HepG2 (cell line): Measurements from ENCODE around the gene TAB2. TPM values are rescaled to one million over a fixed set of nuclear protein-coding genes. Genes with fewer than 3 reads are reported as not detected.

ENCODE experiments used
- ATAC-seq: fragments of 200-7000 bp; cut with Tn5 transposase; 3 replicates; pipeline ENCODE4 v1.9.1; 2020; ENCODE audit warnings: mild to moderate bottlenecking, moderate library complexity
- BruUV-seq: library from RNA; stranded (reverse); fragments of 400-500 nt; replicated peaks from 2 replicates; lab custom pipeline; 2021; lab: Mats Ljungman, UMichigan
- CTCF ChIA-PET: fragments of 300-600 bp; formaldehyde crosslinking; extraction: SDS; loops from one replicate; lab custom pipeline; 2021; ENCODE audit warnings: low total read pairs, inconsistent platforms, low intra/inter-chr PET ratio; lab: Yijun Ruan, JAX
- POLR2A ChIA-PET: fragments of 350-600 bp; sonication (Branson Sonifier 250); formaldehyde crosslinking; loops from one replicate; lab custom pipeline; 2020; ENCODE audit warnings: antibody characterized with exemption, inconsistent platforms; lab: Yijun Ruan, JAX
- DNase-seq: peaks from one replicate; pipeline ENCODE4 v3.0.0-alpha.2; 2015; ENCODE audit warnings: low spot score
- FAIRE-seq: peaks from 3 replicates; lab custom pipeline; 2011; peaks lifted over from hg19 to GRCh38; lab: Jason Lieb, UNC
- H2AFZ ChIP-seq: one replicate; pipeline ENCODE4 v1.6.1; 2011; ENCODE audit warnings: low read length, inconsistent platforms
- H3K27ac ChIP-seq: fragments of 300-600 bp; 3 replicates; pipeline ENCODE4 v1.8.0; 2011; ENCODE audit warnings: mixed run types, mild to moderate bottlenecking, mixed read lengths, low read length, inconsistent platforms; ENCODE audit not compliant: insufficient read depth; ENCODE audit errors: extremely low read length
- H3K27me3 ChIP-seq, 2 experiments: fragments of 200-600 bp in 1 of 2; 2 replicates in 1 of 2; 3 replicates in 1 of 2; pipeline versions ENCODE4 v1.6.0 to v1.8.0; 2011; ENCODE audit warnings: low read length in 2 of 2, mild to moderate bottlenecking in 2 of 2, moderate library complexity in 2 of 2, inconsistent platforms in 1 of 2; ENCODE audit not compliant: insufficient read depth in 2 of 2, control insufficient read depth in 1 of 2
- H3K36me3 ChIP-seq, 2 experiments: fragments of 200-600 bp in 1 of 2; replicated peaks in 1 of 2; 2 replicates in 1 of 2; 3 replicates in 1 of 2; pipeline versions ENCODE4 v1.5.1 to v1.8.0; 2011; ENCODE audit warnings: low read length in 2 of 2, inconsistent platforms in 1 of 2; ENCODE audit not compliant: insufficient read depth in 2 of 2, control insufficient read depth in 1 of 2
- H3K4me1 ChIP-seq: 2 replicates; pipeline ENCODE4 v1.5.1; 2012; ENCODE audit warnings: low read length, inconsistent platforms; ENCODE audit not compliant: insufficient read depth
- H3K4me2 ChIP-seq: 2 replicates; pipeline ENCODE4 v1.6.0; 2011; ENCODE audit warnings: low read depth, low read length, inconsistent platforms
- H3K4me3 ChIP-seq, 3 experiments: fragments of 200-600 bp in 1 of 3; sonication (generic), shearing (Covaris generic) in 1 of 3; replicated peaks in 1 of 3; 2 replicates each; pipeline ENCODE4 v1.5.1; 2011 to 2016; ENCODE audit warnings: low read length in 3 of 3, inconsistent platforms in 2 of 3, low read depth in 2 of 3, mild to moderate bottlenecking in 2 of 3, control low read depth in 1 of 3, mixed read lengths in 1 of 3; ENCODE audit not compliant: insufficient read depth in 1 of 3
- H3K79me2 ChIP-seq: one replicate; pipeline ENCODE4 v1.6.1; 2011; ENCODE audit warnings: low read length, inconsistent platforms; ENCODE audit not compliant: insufficient read depth
- H3K9ac ChIP-seq: 2 replicates; pipeline ENCODE4 v1.6.0; 2011; ENCODE audit warnings: mild to moderate bottlenecking, low read depth, low read length, inconsistent platforms; ENCODE audit not compliant: insufficient read depth
- H3K9me3 ChIP-seq: 2 replicates; pipeline ENCODE4 v1.5.1; 2012; ENCODE audit warnings: mild to moderate bottlenecking, low read length
- H4K20me1 ChIP-seq: 2 replicates; pipeline ENCODE4 v1.6.0; 2011; ENCODE audit warnings: inconsistent platforms, mild to moderate bottlenecking, low read length, moderate library complexity; ENCODE audit not compliant: insufficient read depth
- BRD4 ChIP-seq: sonication (generic); formaldehyde crosslinking; IDR thresholded peaks from 2 replicates; pipeline ENCODE4 v1.4.0; 2020; ENCODE audit warnings: missing genetic modification reagents
- E2F5 ChIP-seq: sonication (generic); formaldehyde crosslinking; conservative IDR thresholded peaks from 2 replicates; pipeline ENCODE4 v1.4.0; 2020; ENCODE audit warnings: missing genetic modification reagents
- JUN ChIP-seq: sonication (generic); formaldehyde crosslinking; IDR thresholded peaks from 2 replicates; pipeline ENCODE4 v1.4.0; 2020; ENCODE audit warnings: mild to moderate bottlenecking, missing genetic modification reagents
- MLX ChIP-seq: IDR thresholded peaks from 2 replicates; pipeline ENCODE4 v1.6.1; 2016
- PCBP1 ChIP-seq: fragments of 200-400 bp; formaldehyde crosslinking; IDR thresholded peaks from 2 replicates; pipeline ENCODE4 v1.6.1; 2017; ENCODE audit warnings: mild to moderate bottlenecking, low read depth, low read length, borderline replicate concordance
- TCF7L2 ChIP-seq: IDR thresholded peaks from 2 replicates; pipeline ENCODE4 v1.6.1; 2011; ENCODE audit warnings: mild to moderate bottlenecking, low read depth, low read length, moderate library complexity
- XRCC5 ChIP-seq: fragments of 200-400 bp; formaldehyde crosslinking; optimal IDR thresholded peaks from 2 replicates; pipeline ENCODE3; 2017; ENCODE audit warnings: mild to moderate bottlenecking, low read length
- ZNF263 ChIP-seq: sonication (generic); formaldehyde crosslinking; IDR thresholded peaks from 2 replicates; pipeline ENCODE4 v1.4.0; 2020; ENCODE audit warnings: missing genetic modification reagents
- ZNF382 ChIP-seq: sonication (generic); formaldehyde crosslinking; IDR thresholded peaks from 2 replicates; pipeline ENCODE4 v1.5.0; 2020; ENCODE audit warnings: missing genetic modification reagents, mild to moderate bottlenecking, borderline replicate concordance
- ZNF639 ChIP-seq: conservative IDR thresholded peaks from 2 replicates; pipeline ENCODE4 v1.6.1; 2018; ENCODE audit warnings: missing genetic modification reagents
- ZNF660 ChIP-seq: sonication (generic); formaldehyde crosslinking; IDR thresholded peaks from 2 replicates; pipeline ENCODE4 v1.5.1; 2020; ENCODE audit warnings: mild to moderate bottlenecking, low read depth, missing genetic modification reagents, borderline replicate concordance
- ZNF766 ChIP-seq: sonication (generic); formaldehyde crosslinking; IDR thresholded peaks from 2 replicates; pipeline ENCODE4 v1.5.0; 2020; ENCODE audit warnings: missing genetic modification reagents, borderline replicate concordance
- WGBS: methylation state at CpG from one replicate; pipeline ENCODE4 v1.1.6; 2017; ENCODE audit warnings: low lambda C conversion rate; 5-methylcytosine and 5-hydroxymethylcytosine counted together
- in situ Hi-C: cut with HindIII; loops from 2 replicates; pipeline ENCODE4 v1.10.0; 2017; ENCODE audit warnings: low pct_unique_long_range_greater_than_20kb; ENCODE audit not compliant: extremely low pct_ligation_motif_present
- intact Hi-C: fragments of 100-400 bp; cut with micrococcal nuclease; formaldehyde crosslinking; loops from one replicate; pipeline ENCODE4 v1.10.0; 2022; ENCODE audit not compliant: unreplicated experiment
- polyA plus RNA-seq, 8 experiments: library from polyadenylated mRNA; depleted of rRNA in 3 of 8; stranded (reverse) in 7 of 8; unstranded in 1 of 8; fragments of >200 nt; fragmentation: Illumina TruSeq in 4 of 8; extraction: Trizol in 4 of 8; gene quantifications; 2 replicates each; pipeline versions ENCODE4 v1.2.1 to v1.2.3, GENCODE V29; 2011 to 2016; ENCODE audit warnings: low read depth in 4 of 8, missing spikeins in 1 of 8, mixed read lengths in 1 of 8; ENCODE audit not compliant: insufficient read depth in 1 of 8
- total RNA-seq, 5 experiments: library from RNA; depleted of rRNA; stranded (reverse); fragments of >200 nt; fragmentation: Illumina TruSeq; extraction: Trizol; gene quantifications; 2 replicates each; pipeline ENCODE4 v1.2.3, GENCODE V29; 2016; ENCODE audit warnings: low read depth in 1 of 5
- TF ChIP-seq, protein P1 (sequence below): sonication (generic); formaldehyde crosslinking; IDR thresholded peaks from 2 replicates; pipeline ENCODE4 v1.5.1; 2020; ENCODE audit warnings: mild to moderate bottlenecking, missing genetic modification reagents, moderate library complexity

The TAB2 gene
- total and polyA plus RNA-seq, 2 of the 13 experiments (the other 11 are each of a cell fraction or from before 2014, with no cell fraction given), result 23.7 to 50.2 TPM

- Histone ChIP-seq H3K4me3 (no peak overlapping the region), H4K20me1 (no peaks in the 10 kb centered on the region), H3K27me3 (peaks cover 5 to 33% of the 10 kb centered on the region in 2 experiments; a peak in 4 of 5 replicates), H3K36me3 (no peaks in the 10 kb centered on the region), H3K4me2 (0 out of 2 replicates have a peak overlapping the region, but pooled peaks have one; percentile 1), H3K9me3 (no peaks in the 10 kb centered on the region), H2AFZ (no peak overlapping the region), H3K79me2 (no peaks in the 10 kb centered on the region), H3K4me1 (peaks cover 18% of the 10 kb centered on the region), H3K9ac (no peak overlapping the region), H3K27ac (no peak overlapping the region)
- intact Hi-C loops, result loop anchor here (5.0 kb wide), 3 partner anchors 88 to 852 kb away; no protein-coding TSS in a partner anchor
- ATAC-seq (no peak), FAIRE-seq (peak; percentile 8), DNase-seq (no peak)
- ChIA-PET POLR2A (no interaction called here), CTCF (interaction anchor here (1.2 kb wide), 1 partner anchor 401 kb away, joined by 3 read pairs; no protein-coding TSS in a partner anchor)
- 42% methylated on average over 26 of the region's 26 CpGs for WGBS
- BruUV-seq, result no TSS peak
- in situ Hi-C loops, result loop anchor here (5.0 to 10.0 kb wide), 3 partner anchors 347 to 855 kb away; no protein-coding TSS in a partner anchor
- no peak for TF ChIP-seq JUN (CRISPR knock-in tag)
- TF ChIP-seq MLX (CRISPR knock-in tag), result no peak
- no peak for TF ChIP-seq BRD4 (CRISPR knock-in tag)
- TF ChIP-seq XRCC5, result peak; percentile 15
- no peak for TF ChIP-seq ZNF382 (CRISPR knock-in tag)
- no peak for TF ChIP-seq PCBP1
- TF ChIP-seq E2F5, result no peak
- no peak for TF ChIP-seq ZNF660 (CRISPR knock-in tag)
- TF ChIP-seq ZNF263, result peak; percentile 90
- TF ChIP-seq ZNF766 (CRISPR knock-in tag), result no peak
- no peak for TF ChIP-seq ZNF639
- TF ChIP-seq, protein P1, sequence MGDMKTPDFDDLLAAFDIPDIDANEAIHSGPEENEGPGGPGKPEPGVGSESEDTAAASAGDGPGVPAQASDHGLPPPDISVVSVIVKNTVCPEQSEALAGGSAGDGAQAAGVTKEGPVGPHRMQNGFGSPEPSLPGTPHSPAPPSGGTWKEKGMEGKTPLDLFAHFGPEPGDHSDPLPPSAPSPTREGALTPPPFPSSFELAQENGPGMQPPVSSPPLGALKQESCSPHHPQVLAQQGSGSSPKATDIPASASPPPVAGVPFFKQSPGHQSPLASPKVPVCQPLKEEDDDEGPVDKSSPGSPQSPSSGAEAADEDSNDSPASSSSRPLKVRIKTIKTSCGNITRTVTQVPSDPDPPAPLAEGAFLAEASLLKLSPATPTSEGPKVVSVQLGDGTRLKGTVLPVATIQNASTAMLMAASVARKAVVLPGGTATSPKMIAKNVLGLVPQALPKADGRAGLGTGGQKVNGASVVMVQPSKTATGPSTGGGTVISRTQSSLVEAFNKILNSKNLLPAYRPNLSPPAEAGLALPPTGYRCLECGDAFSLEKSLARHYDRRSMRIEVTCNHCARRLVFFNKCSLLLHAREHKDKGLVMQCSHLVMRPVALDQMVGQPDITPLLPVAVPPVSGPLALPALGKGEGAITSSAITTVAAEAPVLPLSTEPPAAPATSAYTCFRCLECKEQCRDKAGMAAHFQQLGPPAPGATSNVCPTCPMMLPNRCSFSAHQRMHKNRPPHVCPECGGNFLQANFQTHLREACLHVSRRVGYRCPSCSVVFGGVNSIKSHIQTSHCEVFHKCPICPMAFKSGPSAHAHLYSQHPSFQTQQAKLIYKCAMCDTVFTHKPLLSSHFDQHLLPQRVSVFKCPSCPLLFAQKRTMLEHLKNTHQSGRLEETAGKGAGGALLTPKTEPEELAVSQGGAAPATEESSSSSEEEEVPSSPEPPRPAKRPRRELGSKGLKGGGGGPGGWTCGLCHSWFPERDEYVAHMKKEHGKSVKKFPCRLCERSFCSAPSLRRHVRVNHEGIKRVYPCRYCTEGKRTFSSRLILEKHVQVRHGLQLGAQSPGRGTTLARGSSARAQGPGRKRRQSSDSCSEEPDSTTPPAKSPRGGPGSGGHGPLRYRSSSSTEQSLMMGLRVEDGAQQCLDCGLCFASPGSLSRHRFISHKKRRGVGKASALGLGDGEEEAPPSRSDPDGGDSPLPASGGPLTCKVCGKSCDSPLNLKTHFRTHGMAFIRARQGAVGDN (CRISPR knock-in tag), result peak; percentile 15; the same call in 1 of the 2 replicates
- TF ChIP-seq TCF7L2, result no peak
These were observed 112.2 kb downstream of the TAB2 start for GRCh38 chr6:149429427-149430360.
